GM18505 (cell line): ENCODE measurements around the gene SSR1.

Experiments used
- ATAC-seq: cut with Tn5 transposase; IDR thresholded peaks from one replicate; pipeline ENCODE4 v1.9.1; 2021; ENCODE audit not compliant: unreplicated experiment
- POLR2A ChIP-seq: IDR thresholded peaks from 4 replicates; pipeline ENCODE4 v1.6.1; 2011; ENCODE audit warnings: borderline replicate concordance; ENCODE audit not compliant: insufficient read depth, insufficient read length; ENCODE audit errors: extremely low read depth

The SSR1 gene

DNA sequence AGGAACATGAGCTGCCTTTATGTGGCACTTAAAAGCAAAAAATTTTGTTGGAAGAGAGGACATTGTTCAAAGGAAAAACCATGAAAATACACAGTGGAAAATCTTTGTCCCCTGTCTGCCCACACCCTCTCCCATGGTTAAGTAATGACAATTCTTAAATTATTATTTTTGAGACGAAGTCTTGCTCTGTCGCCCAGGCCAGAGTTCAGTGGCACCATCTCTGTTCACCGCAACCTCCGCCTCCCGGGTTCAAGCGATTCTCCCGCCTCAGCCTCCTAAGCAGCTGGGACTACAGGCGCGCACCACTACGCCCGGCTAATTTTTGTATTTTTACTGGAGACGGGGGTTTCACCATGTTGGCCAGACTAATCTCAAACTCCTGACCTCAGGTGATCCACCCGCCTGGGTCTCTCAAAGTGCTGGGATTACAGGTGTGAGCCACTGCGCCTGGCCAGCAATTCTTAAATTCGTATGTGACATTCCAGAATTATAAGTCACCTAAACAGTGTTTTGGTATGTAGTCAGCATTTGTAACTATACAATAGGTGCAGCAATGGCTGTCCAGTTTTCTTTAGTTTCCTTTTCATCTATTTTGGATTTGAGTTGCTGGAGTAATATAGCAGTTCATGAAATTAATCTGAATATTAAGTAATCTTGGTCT lies 636 bp upstream of the SSR1 start:
- ATAC-seq: no peak
- no peak for TF ChIP-seq POLR2A

DNA sequence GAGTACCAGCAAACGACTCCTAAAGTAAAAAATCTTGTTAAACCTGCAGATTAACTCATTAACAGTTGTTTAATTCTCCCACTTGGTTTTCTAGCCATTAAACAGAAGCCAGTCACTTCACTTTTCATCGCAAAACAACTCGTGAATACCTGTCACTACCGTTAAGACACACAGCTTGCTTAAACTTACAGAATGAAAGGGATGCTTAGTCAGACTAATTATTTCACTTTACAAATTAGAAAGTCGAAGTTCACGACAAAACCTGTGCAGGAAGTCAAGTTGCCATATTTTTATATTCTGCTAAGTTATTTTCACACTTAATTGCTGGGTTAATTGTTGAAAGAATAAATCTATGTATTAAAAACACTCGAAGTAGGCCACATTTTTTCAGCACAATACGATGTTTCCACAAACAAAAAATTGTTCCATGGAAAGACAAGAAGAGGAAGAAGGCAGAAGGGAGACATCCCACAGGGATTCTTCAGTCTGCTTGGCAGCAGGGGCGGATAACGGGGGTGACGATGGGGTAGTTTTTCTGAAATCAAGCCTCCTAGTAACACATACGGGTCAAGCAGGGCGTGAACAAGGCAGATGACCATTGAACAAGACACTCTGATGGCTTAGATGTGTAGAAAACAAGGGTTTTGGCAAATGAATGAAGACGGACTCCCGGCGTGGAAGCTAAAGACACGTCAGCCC lies 933 bp downstream of the SSR1 start:
- TF ChIP-seq POLR2A: no peak
- ATAC-seq: no peak

DNA sequence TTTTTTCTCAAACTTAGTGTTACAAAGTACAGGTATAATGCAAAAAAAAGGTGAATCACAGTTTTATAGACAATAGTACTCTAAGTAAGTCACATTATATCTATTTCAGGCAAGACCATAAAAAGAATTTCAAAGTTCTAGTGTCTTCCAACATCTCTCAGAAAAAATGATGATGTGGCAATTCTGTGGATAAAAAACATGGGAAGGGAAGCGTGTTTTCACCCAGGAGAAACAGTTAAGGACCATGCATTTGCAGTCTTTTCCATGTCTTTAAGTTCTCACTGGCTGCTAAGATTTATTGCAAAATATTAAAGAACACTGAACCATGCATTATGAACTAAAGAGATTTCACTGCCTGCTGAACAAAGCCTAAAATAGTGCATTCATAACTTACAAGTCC lies 1.8 kb downstream of the SSR1 start:
- no peak for ATAC-seq
- TF ChIP-seq POLR2A: no peak

DNA sequence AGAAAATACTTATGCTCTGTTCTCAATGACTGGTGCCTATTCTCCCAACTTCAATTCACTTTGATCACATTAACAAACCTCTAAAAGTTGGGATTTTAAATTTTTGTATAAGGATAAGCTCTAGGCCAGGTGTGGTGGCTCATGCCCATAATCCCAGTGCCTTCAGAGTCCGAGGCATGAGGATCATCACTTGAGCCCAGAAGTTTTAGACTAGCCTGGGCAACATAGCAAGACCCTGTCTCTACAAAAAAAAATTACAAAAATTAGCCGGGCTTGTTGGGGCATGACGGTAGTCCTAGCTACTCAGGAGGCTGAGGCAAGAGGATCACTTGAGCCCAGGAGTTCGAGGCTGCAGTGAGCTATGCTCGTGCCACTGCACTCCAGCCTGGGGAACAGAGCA lies 3.9 kb downstream of the SSR1 start:
- no peak for TF ChIP-seq POLR2A
- ATAC-seq: no peak

DNA sequence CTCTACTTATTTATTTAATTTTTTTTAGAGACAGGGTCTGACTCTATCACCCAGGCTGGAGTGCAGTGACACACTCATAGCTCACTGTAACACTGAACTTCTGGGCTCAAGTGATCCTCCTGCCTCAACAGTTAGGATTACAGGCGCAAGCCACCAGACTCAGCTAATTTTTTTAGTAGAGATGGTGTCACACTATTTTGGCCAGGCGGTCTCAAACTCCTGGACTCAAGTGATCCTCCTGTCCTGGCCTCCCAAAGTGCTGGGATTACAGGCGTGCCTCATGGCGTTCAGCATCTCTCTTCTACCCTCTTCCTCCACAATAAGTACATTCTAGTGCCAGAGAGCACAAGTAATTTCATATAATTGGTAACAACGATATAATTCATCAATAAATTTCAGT lies 5.5 kb downstream of the SSR1 start:
- TF ChIP-seq POLR2A: no peak
- ATAC-seq: no peak

DNA sequence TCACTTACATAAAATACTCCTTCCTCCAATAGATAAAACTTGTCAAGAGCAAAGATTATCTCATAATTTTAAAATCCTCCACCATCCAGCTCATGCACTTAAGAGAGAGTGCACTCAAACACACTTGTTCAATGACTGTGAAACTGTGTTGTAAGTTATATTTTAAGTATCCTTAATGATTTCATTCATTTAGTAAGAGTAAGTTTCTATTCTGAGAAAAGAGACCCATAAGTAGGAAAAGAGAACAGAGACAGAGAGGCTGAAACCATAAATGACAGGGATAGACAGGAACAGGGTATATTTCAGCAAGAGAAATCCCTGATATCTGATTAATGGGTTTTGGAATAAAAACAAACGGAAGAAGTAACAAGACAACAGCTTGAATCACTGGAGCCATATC lies 8.2 kb downstream of the SSR1 start:
- no peak for ATAC-seq
- TF ChIP-seq POLR2A: no peak

DNA sequence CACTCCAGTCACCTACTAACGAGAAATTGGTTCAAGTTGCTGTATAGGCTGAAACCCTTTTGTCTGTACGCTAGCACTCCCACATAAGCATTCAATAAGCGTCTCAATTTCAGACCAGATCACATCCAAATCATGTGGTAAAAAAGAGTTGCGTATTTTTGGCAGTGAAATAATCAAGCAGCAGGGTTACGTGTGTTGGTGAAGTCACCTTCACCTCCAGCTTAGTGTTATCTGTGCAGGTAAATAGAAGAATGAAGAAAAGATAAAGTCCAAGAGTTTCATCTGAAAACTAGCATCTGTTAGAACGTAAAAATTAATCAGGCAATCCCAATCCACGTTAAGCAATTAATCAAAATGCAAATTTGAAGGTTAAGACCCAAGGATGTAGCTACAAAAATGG lies 11.3 kb downstream of the SSR1 start:
- ATAC-seq: no peak
- TF ChIP-seq POLR2A: no peak

DNA sequence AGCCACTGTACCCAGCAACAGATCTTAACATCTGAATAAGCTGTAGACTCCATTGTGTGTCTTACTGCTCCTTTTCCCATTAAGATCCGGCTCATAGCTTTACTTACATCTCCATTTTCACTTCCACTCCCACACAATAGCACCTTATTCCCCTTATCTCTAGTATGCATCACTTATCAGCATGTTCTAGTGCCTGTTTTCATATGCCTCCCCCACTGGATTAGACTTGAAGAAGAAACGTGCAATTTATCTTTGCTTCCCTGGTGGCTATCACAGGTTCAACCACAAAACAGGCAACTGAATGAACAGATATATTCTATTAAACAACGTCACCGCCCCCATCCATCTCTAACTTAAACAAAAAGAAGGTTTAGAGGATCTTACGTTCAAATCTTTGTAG lies 12.1 kb downstream of the SSR1 start:
- no peak for TF ChIP-seq POLR2A
- no peak for ATAC-seq

DNA sequence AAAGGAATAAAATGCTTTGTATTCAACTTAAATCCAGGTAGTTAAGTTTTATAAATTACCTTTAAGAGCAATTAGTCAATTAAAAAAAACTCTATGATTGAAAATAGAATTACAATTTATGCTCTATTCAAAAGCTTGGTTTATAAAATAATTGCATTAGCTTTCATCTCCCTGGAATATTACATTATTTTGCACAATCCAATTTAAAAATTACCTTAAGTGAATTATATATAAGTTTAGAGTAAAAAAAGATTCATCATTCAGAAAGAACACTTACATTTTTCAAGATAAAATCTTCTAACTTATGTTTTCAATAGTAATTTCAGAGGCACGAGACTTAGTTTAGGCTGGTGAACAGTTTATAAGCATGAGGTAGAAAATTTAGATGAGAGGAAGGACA lies 14.9 kb downstream of the SSR1 start:
- no peak for ATAC-seq
- TF ChIP-seq POLR2A: no peak

DNA sequence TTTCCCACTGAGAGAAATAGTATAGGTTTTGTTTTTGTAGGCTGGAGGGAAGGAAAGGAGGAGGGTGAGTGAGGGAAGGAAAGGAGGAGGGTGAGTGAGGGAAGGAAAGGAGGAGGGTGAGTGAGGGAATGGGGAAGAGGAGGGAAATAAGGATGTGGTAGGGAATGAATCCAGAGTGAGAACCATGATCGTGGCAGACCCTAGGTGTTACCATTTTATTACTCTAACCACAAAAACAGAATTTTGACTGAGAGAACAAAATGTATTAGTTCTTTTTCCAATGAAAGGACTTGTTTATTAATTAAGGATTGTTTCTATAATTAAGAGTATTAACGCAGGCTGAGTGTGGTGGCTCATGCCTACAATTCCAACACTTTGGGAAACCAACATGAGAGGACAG lies 16.4 kb downstream of the SSR1 start:
- no peak for TF ChIP-seq POLR2A
- ATAC-seq: no peak

DNA sequence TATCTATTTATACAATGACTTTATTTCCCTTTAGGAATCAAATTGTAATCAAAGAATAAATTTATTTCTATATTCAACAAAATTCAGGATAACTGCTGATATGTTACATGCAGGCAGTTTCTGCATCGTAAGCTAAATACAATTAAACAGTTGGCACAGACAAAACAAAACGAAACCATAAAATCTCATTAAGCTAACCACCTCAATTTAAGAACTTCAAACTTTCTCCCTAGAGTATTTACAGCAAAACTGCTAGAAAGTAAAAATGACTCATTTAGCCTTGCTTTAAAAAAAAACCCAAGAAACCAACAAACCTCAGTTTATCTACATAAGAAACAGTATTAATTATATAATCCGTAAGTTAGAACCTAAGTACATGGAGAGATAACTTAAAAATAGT lies 17.1 kb downstream of the SSR1 start:
- no peak for ATAC-seq
- no peak for TF ChIP-seq POLR2A

DNA sequence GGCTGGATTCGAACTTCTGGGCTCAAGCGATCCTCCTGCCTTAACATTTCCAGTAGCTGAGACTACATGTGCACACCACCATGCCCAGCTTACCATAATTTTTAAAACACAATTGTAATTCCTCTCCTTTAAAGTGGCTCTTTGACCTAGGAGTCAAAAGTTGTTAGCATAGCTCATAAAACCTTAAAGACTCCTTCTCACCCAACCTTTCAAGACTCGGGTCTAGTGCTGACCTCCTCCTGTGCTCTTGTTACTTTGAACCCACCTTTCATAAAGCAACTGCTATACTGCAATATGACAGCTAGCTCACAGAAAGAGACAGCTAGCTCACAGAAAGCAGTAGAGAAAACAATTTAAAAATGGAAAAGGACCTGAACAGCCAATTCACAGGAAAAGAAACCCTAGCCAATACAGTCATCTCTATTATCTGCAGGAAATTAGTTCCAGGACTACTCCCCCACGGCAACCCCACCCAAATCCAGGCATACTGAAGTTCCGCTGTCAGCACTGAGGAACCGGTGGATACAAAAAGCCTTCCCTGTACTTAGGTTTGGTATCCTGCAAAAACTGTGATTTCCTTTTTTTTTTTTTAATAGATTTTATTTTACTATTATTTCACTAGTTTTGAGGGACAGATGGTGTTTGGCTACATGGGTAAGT lies 20.3 kb downstream of the SSR1 start:
- no peak for TF ChIP-seq POLR2A
- no peak for ATAC-seq

DNA sequence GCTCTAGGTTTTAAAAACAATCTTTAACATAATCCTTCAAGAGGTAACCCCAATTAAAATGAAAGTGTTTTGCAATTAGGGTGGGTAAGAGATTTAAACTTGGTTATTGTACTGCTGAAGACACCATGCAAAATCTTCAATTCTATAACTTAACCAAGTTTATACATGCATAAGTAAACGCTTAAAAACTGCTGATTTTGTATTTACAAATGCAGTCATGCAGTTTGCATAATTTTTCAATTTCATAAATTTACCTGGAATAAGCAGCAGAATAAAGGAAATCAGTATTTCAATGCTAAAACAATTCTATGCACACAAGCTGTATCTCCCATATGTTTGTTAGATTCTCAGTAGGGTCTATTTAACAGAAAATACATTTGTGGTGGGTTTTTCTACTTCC lies 22.9 kb downstream of the SSR1 start:
- ATAC-seq: no peak
- no peak for TF ChIP-seq POLR2A

DNA sequence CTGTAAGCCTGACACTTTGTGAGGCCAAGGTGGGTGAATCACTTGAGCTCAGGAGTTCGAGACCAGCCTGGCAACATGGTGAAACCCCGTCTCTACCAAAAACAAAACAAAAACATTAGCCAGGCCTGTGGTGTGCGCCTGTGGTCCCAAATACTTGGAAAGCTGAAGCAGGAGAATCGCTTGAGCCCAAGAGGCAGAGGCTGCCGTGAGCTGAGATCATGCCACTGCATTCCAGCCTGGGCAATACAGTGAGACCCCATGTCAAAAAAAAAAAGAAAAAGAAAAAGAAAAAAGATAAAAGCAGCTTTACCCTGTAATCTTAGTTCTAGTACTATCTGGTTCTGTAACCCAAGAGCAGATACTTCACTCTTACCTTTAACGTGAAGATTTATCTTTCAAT lies 27.6 kb downstream of the SSR1 start:
- ATAC-seq: no peak
- TF ChIP-seq POLR2A: no peak

DNA sequence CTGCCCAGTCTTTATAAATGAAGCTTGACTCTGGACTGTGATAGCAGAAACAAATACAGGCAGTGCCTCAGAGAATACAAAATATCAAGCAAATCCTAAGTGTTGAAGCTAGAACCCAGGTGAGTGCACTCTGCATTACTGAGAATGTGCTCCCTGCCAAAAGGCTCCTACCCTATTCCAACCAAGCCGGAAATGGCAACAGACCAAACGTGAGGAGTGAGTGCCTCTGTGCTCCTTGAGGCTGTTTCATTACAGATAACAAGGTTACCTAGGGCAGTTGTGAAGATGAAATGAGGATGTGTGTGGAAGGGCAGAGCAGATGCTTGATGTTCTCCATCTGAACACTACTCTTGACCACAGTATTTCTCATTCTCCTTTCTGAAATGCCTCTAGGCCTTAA lies 29.3 kb downstream of the SSR1 start:
- no peak for ATAC-seq
- TF ChIP-seq POLR2A: no peak
